Medulla oblongata (tissue), 1 donor: Measurements from ENCODE around the gene YBX1.

Experiments
- DNase-seq: peaks from one replicate; pipeline ENCODE4 v3.0.0-alpha.2; 2015; ENCODE audit errors: extremely low spot score

YBX1 gene

DNA sequence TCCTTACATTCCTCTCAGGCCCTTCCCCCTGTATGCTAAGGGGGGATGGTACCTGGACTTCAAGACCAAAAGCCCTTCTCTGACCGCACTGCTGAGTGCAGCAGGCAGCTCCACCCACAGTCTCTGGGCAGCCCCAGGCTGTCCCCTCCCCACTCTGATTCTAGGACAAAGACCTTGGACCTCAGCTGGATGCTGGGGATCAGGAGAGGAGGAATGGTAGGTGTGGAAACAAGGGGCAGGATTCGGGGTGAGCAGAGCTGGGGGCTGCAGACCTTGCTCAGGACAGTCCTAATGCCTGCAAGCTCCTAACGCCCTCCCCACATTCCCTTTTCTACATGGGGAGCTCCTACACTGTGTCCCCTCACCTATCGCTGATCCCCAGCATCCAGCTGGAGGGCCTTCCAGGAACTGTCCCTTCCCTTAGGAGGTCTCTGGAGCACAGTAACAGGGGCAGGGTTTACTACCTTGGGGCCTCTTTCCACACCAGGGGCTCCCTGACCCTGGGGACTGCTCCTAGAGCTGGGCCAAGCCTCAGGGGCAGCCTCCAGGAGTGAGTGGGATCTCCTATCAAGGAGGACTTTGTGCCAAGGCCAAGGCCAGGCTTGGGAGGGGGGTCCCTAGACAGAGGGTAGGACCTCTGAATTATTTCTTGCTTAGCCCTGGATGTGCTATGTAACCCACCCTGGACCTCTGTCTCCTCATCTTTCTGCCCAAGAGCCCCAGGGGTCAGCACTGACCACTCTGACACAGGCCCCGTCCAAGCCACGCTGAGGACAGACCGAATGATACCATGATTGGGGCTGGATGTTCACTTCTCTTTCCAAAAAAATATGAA is 52.2 kb downstream of the YBX1 start:
- no peak for DNase-seq

DNA sequence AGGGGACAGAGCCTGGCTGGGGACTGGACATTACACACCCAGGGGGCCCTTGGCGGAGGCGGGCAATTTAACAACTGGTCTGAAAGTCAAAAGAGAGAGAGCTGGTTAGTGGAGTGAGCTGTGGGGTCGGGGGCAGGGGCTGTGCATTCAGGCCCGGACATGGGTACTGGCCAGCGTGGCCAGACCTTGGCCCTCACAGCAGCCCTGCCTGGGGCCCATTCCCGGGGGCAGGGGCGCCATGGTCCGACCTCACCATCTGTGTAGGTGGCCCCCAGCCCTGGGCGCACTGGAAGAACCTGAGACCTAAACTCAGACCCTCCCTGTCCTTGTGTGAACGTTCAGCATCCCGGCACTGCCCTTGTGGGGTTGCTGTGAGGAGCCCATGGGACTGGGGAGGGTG is 52.8 kb downstream of the YBX1 start:
- no peak for DNase-seq

DNA sequence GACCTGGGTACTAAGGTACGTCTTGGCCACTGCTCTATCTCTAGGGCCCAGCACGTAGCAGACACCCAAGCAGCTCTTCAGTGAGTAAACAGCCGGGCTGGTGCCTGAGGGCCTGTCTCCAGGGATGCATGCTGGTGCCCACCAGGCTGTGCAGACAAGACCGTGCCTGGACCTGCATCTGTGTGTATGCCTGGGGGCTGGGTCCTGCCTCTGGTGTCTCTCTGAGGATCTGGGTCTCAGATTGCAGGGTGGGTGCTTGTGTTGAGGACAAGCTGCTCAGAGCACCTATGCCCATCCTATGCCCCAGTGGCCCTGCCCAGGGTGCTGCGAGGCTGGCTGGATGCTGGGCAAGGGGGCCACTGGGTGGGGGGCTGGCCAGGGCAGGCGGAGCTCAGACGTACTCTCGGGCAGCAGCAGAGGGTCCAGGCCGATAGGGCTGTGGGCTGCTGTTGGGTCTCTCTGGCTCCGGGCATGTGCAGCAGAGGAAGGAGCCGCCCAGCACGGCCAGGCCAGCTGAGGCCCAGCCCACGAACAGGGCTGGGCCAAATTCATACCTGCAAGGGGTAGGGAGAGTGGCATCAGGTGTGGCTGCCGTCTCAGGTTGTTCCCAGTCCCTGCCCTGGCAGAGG is 53.4 kb downstream of the YBX1 start:
- no peak for DNase-seq

DNA sequence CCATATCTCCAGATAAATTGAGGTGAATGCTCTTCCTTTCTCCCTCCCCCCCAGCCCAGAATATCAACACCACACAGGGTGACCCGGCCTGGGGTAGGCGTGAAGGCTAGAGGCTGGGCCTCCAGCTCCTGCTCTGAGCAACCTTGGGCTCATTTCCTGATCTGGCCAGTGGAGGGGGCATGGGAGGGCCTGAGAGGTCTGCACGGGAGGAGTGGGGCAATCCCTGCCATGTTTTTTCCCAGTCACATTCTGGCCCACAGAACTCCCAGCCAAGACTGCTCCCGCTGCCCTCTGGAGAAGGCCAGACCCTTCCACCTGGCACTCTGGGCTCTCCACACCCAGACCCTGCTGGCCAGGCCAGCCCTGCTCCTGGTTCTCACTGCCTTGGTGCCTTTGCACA is 53.9 kb downstream of the YBX1 start:
- DNase-seq = no peak

DNA sequence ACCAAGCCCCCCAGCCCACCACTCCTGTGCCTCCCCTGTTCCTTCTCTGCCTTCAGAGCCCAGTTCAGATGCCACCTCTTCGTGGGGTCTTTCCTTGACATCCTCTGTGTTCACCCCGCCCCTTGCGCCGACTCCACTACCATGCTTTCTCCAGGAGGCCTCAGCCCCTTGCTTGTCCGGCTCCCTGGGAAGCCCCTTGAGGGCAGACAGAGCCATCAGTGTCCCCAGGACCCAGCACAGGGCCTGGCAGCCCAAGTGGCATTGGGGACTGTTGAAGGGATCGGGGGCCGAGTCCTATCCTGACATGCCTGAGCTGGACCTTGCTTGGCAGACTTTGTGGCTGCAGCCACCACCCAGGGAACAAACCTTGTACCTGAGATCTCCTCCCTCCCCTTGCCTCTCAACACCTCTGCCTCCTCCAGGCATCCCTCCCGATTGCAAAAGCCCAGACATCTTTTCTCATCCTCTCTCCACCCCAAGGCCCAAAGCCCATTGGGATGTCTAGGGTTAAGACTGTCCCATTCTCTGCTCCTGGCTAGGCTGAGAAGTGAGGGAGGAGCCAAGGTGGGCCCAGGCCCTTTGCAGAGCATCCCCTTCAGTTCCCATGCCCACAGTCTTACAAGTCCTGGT is 54.5 kb downstream of the YBX1 start:
- DNase-seq = no peak

DNA sequence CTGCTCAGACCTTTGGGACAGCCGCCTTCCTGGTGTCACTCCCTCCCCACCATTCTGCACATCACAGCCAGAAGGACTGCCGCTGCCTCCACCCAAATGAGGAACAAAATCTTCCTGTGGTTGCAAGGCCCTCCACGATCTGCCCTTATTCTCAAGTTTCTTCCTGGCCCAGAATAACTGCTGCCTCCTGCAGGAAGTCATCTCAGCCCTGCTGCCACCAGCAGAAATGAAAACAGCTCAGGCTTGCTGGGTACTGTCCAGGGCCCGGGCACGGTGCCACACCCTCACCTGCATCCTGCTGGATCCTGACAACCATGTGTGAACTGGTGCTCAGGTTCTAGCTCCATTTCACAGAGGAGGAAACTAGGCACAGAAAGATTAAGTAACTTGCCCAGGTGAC is 55.0 kb downstream of the YBX1 start:
- DNase-seq = peak; percentile 56

DNA sequence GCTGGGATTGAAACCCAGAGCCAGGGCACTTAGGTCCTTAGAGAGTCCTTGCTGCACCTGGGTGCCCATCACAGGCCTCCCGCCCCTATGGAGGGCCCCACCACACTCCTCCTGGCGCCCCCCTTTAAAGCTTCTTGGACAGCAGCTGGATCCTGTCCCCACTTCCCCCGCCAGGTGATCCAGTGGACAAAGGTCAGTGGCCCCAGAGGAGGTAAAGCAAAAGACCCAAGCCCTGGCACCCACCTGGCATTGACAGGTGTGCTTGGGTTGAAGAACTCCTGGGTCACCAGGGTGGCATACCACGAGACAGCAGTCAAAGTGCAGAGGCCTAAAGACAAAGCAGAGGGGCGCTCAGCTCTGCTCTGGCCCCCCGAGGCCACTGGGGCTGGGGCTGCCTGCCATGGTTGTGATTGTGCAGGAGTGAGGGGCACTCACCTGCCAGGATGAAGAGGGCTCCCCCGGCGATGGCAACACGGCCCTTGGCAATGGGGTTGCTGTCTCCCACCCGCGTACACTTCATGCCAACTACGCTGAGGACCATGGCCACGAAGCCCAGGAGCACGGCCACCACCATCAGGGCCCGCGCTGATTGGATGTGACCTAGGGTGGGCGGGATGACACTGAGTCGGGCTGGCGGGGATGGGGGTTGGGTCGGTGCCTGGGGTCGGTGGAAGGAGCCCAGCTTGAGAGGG is 55.9 kb downstream of the YBX1 start:
- DNase-seq = no peak

DNA sequence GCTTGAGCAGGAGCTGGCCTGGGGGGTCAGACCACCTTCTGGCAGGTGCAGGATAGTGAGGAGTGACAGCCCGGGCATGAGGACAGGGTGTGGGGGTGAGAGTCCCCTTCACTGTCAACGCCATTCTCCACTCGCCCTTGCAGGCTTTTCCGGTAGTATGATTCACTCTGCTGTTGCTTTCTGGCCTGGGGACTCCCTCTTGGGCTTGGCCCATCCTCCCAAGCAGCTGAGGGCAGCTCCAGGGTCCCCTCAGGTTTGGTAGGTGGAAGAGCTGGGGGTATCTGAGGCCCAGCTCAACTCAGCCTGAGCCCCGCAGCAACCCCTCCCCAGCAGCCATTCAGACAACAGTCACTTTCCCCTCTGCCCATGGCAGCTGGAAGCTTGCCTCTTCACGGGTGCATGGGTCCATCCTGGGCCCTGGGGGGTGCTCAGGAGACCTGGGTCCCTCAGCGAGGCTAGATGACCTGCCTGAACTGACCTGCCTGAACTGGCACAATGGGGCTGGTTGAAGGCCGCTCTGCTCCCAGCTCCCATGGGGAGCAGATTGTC is 56.5 kb downstream of the YBX1 start:
- no peak for DNase-seq

DNA sequence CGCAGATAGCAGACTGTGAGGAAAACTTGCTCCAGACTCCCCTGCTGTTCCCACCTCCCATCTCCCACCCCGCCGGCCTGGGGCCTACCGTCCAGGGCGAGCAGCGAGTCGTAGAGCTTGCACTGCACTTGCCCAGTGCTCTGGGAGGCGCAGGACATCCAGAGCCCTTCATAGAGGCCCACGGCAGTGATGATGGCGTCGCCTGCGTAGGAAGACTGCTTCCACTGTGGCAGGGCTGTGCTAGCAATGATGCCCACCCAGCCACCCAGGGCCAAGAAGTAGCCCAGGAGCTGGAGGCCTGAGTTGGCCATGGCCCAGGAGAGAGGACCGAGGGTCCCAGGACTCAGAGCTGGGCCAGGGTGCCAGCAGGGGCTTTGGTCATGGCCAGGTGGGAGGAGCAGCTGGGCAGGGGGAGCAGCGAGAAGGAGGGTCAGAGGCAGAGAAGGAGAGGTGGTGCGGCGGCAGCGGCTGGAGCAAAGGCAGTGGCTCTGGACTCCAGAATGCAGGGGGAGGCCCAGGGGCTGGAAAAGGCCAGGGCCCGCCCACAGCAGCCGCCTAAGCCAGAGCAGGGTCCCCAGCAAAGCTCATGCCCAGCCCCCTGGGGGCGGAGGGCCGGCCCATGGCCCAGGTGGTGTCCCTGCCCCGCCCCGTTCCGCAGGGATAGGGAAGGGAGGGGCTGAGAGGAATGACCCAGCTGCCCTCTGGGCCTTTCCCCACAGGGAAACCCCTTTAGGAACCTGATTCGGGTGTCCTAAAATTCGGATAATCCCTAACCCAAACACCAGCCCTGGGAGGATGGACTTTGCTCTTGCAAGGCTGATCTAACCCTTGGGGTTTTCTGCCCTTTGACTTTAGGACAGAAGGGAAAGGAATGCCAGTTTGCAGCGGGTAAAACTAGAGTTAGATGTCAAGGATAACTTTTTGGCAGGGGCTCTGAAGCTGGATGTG is 57.8 kb downstream of the YBX1 start, which contains the start of gene CLDN19:
Gene CLDN19 (minus strand): TSS at position 484 of the 948 bp plus-strand sequence. CDS start 173 bp downstream, at position 311.
- no peak for DNase-seq

DNA sequence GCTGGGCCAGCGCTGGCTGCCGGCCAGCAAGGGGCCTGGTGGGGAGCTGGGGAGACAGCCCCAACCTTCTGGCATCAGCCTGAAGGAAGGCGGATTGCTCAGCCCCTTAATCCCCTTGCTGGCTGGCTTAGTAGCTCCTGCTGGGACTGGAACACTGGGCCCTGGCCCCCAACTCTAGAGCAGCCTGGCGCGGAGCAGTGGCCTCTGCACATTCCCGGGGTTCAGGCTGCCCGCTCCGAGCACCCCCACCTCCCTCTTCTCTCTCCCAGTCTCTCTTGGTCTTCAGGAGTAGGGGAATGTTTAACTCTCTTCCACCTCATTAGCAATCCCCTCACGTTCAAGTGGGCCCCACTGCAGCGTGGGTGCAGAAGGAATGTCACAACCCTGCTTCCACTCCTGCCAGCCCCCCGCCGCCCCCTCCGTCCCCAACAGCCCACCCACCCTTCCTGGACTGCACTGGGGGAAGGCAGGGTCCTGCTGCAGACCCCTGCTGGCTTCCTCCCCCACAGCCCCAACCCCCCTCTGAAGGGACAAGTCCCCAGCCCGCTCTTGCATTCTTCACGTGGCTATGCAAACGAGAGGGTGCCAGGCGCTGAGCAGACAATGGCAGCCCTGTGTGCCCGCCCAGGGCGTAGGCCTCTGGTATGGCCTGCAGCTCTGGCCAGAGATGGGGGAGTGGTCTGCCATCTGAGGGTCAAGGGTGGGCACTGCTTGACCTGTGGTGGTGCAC is 58.8 kb downstream of the YBX1 start:
- DNase-seq = peak; percentile 18

DNA sequence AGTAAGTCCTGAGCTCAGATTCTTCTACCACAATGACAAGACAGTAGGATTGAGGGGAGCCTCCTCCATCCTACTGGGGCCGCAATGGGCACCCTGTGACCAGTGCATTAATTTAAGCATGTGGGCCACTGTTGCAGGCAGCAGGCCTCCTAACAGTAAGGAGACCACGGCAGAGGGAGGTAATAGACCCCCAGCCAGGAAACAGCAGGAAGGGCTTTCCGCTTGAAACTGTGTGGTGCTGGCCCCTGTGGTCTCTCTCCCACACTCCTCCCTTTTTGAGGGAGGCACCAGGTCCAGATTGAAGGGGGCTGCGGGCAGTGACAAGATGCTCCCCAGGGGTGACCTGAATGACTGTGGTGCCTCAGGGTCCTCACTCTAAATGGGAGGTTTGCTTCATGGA is 59.5 kb downstream of the YBX1 start:
- DNase-seq = no peak

DNA sequence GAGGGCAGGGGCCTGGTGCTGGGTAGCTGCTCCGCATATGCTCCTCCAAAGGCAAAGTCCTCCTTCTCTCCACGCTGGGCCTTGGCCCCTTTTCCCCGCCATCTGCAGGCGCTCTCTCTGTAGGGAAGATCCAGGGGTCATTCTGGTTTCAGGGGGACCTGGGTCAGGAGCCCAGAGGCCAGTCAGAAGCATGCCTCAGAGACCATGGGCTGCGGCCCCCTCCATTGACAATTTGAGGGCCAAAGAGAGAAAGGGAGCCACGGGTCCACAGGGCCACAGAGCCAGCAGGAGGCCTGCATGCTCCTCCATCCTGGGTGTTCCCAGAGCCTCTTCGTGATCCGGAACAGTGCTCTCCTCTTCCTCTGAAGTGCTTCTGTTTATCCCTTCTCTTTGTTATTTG is 59.9 kb downstream of the YBX1 start:
- no peak for DNase-seq

DNA sequence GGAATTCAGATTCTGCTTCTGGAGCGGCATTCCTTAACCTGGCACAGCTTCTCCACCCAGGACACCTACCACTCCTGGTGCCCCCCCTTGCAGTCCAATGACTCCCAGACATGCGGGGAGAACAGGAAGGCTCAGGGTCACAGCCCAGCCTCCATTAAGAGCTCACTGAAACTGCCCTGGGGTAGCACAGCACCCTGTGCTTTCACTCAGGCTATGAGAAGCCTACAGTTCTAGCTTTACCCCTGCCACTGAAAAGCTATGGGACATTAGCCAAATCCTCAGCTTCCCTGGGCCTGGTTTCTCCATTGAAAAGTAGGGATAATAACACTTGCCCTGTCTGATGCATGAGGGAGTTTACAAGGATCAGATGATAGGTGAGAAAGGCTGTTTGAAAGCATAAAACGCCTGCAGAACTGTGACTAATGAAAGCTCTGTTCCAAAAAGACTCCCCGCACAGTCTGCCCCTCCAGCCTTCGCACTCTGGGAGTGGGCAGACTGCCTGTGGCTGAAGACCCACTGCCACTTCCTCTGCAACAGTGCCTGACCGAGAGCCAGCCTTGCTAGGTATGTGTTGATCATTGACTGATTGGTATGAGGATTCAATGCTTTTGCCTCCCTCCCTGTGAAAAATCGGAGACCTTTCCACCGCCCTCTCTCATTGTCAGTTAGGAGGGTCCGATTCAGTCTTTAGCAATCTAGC is 60.5 kb downstream of the YBX1 start:
- DNase-seq = no peak

DNA sequence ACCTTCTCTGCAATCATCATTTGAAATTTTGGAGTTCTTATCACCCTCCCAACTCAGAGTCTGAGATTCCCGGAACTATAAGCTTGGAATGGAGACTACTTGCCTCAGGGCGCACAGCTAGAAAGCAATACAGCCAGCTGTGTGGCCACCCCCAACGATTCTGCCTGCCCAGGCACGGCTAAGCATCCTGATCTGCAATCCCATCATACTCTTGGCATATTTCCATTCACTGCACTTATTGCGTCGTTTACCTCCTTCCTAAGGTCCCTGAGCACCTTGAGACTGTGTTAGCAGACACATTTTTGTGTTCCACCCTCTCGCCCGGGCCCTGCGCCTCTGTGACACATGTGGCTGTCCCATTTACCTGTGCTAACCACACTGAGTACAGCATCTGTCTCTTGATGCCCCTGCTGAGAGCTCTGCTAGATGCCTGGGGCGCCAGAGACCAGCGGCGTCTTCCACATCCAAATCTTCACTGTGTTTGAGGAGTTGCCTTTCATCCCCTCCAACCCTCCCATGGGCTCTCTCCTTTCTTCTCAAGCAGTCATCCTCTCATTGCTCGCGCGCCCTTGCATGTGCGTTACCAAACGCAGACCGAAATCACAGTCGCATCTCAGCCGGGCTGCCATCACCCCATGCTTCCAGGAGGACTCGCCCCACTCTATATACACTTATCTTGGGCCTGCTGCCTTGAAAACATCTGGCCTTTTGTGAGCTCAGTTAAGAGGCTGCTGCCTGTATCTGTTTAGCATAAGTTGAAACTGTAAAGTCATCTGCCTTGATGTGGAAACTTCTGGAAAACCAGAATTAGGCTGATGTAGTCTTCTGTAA is 61.3 kb downstream of the YBX1 start:
- DNase-seq = no peak

DNA sequence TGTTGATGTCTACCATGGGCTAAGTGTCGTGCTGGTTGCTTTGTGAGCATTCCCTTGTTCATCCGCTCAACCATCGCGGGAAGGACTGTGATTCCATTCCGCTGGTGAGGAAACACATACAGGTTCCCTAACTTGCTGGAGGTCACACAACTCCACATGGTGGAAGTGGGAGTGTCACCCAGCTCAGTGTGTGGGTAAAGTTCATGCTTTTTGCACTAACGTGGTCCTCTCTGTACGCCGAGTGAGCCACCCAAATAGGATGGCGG is 61.9 kb downstream of the YBX1 start:
- no peak for DNase-seq

DNA sequence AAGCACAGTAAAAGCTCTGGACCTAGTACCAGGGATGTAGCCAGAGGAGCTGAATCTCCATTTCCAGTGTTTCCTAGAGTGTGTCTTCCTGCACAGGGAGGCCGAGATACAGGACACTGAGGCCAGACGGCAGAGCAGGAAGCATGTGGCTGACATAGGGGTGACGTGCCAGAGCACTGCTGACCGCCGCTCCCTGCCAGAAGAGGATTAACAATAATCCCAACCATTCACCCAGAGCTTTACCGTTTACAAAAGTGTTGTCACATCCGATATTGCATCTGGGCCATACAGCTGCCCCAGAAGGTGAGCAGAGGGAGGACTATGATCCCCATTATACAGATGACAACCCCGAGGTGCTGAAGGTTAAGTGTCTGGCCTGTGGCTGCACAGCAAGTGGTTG is 63.6 kb downstream of the YBX1 start:
- DNase-seq = no peak

DNA sequence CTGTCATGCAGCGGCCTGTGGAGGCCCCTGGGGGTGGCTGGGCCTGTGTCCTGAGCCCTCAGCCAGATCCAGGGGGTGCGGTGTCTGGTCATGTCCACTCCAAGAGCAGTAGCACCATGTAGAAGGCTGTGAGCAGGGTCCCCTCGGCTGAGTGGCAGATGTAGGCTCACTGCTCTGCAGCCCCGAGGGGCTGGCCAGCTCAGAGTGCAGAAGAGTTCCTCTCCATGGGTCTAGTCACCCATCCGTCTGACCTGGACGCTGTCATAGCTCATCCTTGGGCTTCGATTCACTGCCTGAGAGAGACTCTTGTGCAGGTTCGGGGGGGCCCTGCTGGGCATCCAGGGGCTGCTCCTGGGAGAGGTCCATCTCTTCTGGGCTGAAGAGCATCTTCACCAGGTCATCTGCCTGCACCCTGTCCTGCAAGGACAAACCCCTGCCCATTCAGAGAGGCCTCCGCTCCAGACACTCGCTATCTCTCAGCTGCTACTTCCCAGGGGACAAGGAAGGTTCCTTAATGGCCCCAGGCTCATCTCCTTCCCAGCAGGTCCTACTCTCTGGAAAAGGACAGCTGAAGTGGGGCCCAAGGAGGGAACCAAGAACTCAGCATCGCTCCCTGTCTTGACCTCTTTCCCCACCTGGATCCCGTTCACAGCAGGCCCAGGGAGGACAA is 64.4 kb downstream of the YBX1 start:
- DNase-seq = no peak

DNA sequence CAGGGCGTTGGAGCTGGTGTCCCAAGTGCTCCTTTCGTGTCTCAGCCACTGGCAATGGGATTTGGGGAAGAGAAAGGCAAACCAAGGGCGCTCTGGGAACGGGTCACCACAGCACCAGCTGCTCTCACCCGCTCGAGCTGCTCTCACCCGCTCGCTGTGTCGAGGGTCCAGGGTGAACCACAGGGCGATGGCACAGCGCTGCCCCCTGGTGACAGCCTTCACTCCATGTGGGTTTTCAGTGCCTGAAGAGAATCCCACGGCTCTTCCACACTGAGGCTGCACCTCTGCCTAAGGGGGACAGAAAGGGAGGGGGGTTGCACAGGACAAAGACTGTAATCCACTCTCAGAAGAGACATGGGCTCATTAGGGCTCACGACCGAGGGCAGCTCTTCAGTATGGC is 64.9 kb downstream of the YBX1 start:
- peak; percentile 45 for DNase-seq
